ENCODE results near the gene LPP. TPM values are rescaled to one million over a fixed set of nuclear protein-coding genes. Genes with fewer than 3 reads are reported as not detected.

The LPP gene
- total and polyA plus RNA-seq, 2 of the 13 experiments (the other 11 are each of a cell fraction or from before 2014, with no cell fraction given) = 19.2 to 29.9 TPM

GRCh38 chr3:188839187-188839695, 685.3 kb downstream of the LPP start (continued):
- TF ChIP-seq RXRB (CRISPR knock-in tag; IDR thresholded peaks at IDR 0.05; ENCODE audit: borderline replicate concordance) = peak; percentile 80
- TF ChIP-seq KLF16 (CRISPR knock-in tag; IDR thresholded peaks at IDR 0.05) = peak in 1 of 2 experiments; percentile 70; a peak in 1 of 4 replicates
- TF ChIP-seq ZNF850 (CRISPR knock-in tag; conservative IDR thresholded peaks at IDR 0.05) = no peak
- TF ChIP-seq ZNF292 (CRISPR knock-in tag; IDR thresholded peaks at IDR 0.05; ENCODE audit: borderline replicate concordance, low read depth) = peak; percentile 77
- TF ChIP-seq XRCC5 (optimal IDR thresholded peaks at IDR 0.05; ENCODE audit: low read length) = no peak
- peak; percentile 79; the same call in 1 of the 2 replicates for TF ChIP-seq REPIN1 (CRISPR knock-in tag; IDR thresholded peaks at IDR 0.05; ENCODE audit: borderline replicate concordance, low read depth)
- TF ChIP-seq RCOR2 (CRISPR knock-in tag; IDR thresholded peaks at IDR 0.05) = peak; percentile 96
- no peak for TF ChIP-seq SIN3A (IDR thresholded peaks at IDR 0.05; ENCODE audit: borderline replicate concordance, low read depth, low read length)
- no peak for TF ChIP-seq LCORL (IDR thresholded peaks at IDR 0.05)
- TF ChIP-seq LCORL (CRISPR knock-in tag; IDR thresholded peaks at IDR 0.05) = peak; percentile 92
- TF ChIP-seq ZBTB43 (CRISPR knock-in tag; conservative IDR thresholded peaks at IDR 0.05) = no peak
- peak; percentile 82 for TF ChIP-seq KLF6 (CRISPR knock-in tag; IDR thresholded peaks at IDR 0.05)
- TF ChIP-seq ZNF720 (CRISPR knock-in tag; IDR thresholded peaks at IDR 0.05) = no peak
- peak; percentile 67; the same call in 1 of the 2 replicates for TF ChIP-seq KDM6A (CRISPR knock-in tag; IDR thresholded peaks at IDR 0.05; ENCODE audit: low read depth)
- TF ChIP-seq SP4 (CRISPR knock-in tag; IDR thresholded peaks at IDR 0.05) = peak; percentile 41; the same call in 1 of the 2 replicates
- TF ChIP-seq ZFP82 (CRISPR knock-in tag; IDR thresholded peaks at IDR 0.05; ENCODE audit: borderline replicate concordance) = no peak
- TF ChIP-seq SMARCC2 (IDR thresholded peaks at IDR 0.05) = 0 out of 2 replicates have a peak, but pooled peaks have one; percentile 22
- TF ChIP-seq ZNF781 (CRISPR knock-in tag; IDR thresholded peaks at IDR 0.05; ENCODE audit: borderline replicate concordance, not compliant biosample characterization) = no peak
- TF ChIP-seq CEBPB (IDR thresholded peaks at IDR 0.05; ENCODE audit: borderline replicate concordance, low read depth, low read length) = peak; percentile 92
- TF ChIP-seq ZNF18 (CRISPR knock-in tag; IDR thresholded peaks at IDR 0.05; ENCODE audit: insufficient replicate concordance) = no peak
- TF ChIP-seq MBD4 (IDR thresholded peaks at IDR 0.05; ENCODE audit: borderline replicate concordance, low read length) = peak; percentile 61; the same call in 1 of the 2 replicates
- 0 out of 2 replicates have a peak, but pooled peaks have one; percentile 57 for TF ChIP-seq ZBED4 (CRISPR knock-in tag; IDR thresholded peaks at IDR 0.05; ENCODE audit: borderline replicate concordance)
- TF ChIP-seq FOXO1 (CRISPR knock-in tag; IDR thresholded peaks at IDR 0.05) = peak; percentile 98
- TF ChIP-seq ADNP (CRISPR knock-in tag; IDR thresholded peaks at IDR 0.05) = peak; percentile 96
- TF ChIP-seq NR2C2 (CRISPR knock-in tag; IDR thresholded peaks at IDR 0.05; ENCODE audit: borderline replicate concordance) = 0 out of 2 replicates have a peak, but pooled peaks have one; percentile 35
- TF ChIP-seq SSRP1 (CRISPR knock-in tag; IDR thresholded peaks at IDR 0.05) = peak; percentile 72; the same call in 1 of the 2 replicates
